Neural cell (in vitro differentiated cells): ENCODE data around the gene PCED1B.

ENCODE experiments used
- EP300 ChIP-seq: fragments of 450-650 bp; conservative IDR thresholded peaks from 2 replicates; pipeline ENCODE4 v1.6.1; 2014; ENCODE audit warnings: antibody characterized with exemption, mild to moderate bottlenecking, moderate library complexity; ENCODE audit not compliant: poor library complexity, severe bottlenecking
- EZH2 ChIP-seq: fragments of 200-600, 300-800 bp; shearing (Covaris generic), sonication (generic); IDR thresholded peaks from 2 replicates; pipeline ENCODE4 v1.6.1; 2014; ENCODE audit warnings: antibody characterized with exemption, low read length, borderline replicate concordance, mild to moderate bottlenecking; ENCODE audit not compliant: insufficient read depth, poor library complexity, severe bottlenecking
- MXI1 ChIP-seq: fragments of 450-650 bp; conservative IDR thresholded peaks from 2 replicates; pipeline ENCODE4 v1.6.1; 2014; ENCODE audit warnings: antibody characterized with exemption, mild to moderate bottlenecking; ENCODE audit not compliant: poor library complexity, severe bottlenecking
- POLR2AphosphoS5 ChIP-seq: IDR thresholded peaks from 2 replicates; pipeline ENCODE4 v1.6.1; 2012
- RAD21 ChIP-seq: fragments of 450-650 bp; conservative IDR thresholded peaks from 2 replicates; pipeline ENCODE4 v1.6.1; 2014; ENCODE audit warnings: antibody characterized with exemption, mild to moderate bottlenecking, moderate library complexity
- TAF1 ChIP-seq: IDR thresholded peaks from 2 replicates; pipeline ENCODE4 v1.6.1; 2012; ENCODE audit warnings: low read depth
- TF ChIP-seq, protein P1 (sequence below): fragments of 450-650 bp; IDR thresholded peaks from 2 replicates; pipeline ENCODE4 v1.5.1; 2014; ENCODE audit warnings: antibody characterized with exemption, mild to moderate bottlenecking, moderate library complexity; ENCODE audit not compliant: poor library complexity, severe bottlenecking
- TF ChIP-seq, protein P2 (sequence below): IDR thresholded peaks from 2 replicates; pipeline ENCODE4 v1.6.1; 2012; ENCODE audit warnings: borderline replicate concordance

DNA sequence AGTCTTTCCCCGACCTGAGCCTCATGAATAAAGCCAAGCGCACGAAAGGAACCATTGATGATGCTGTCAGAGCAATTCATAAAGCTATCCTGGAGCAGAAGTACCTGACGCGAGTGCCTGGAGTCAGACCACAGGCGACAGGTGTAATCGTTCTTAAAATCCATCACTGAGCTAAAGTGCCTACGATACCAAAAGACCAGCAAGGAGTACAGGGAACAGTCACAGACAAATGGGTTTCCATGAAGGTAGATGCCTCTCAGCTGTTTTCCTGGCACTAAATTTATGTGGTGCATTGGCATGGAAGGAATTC lies 1.4 kb upstream of the PCED1B start:
- TF ChIP-seq, protein P1, sequence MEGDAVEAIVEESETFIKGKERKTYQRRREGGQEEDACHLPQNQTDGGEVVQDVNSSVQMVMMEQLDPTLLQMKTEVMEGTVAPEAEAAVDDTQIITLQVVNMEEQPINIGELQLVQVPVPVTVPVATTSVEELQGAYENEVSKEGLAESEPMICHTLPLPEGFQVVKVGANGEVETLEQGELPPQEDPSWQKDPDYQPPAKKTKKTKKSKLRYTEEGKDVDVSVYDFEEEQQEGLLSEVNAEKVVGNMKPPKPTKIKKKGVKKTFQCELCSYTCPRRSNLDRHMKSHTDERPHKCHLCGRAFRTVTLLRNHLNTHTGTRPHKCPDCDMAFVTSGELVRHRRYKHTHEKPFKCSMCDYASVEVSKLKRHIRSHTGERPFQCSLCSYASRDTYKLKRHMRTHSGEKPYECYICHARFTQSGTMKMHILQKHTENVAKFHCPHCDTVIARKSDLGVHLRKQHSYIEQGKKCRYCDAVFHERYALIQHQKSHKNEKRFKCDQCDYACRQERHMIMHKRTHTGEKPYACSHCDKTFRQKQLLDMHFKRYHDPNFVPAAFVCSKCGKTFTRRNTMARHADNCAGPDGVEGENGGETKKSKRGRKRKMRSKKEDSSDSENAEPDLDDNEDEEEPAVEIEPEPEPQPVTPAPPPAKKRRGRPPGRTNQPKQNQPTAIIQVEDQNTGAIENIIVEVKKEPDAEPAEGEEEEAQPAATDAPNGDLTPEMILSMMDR: no peak
- TF ChIP-seq, protein P2, sequence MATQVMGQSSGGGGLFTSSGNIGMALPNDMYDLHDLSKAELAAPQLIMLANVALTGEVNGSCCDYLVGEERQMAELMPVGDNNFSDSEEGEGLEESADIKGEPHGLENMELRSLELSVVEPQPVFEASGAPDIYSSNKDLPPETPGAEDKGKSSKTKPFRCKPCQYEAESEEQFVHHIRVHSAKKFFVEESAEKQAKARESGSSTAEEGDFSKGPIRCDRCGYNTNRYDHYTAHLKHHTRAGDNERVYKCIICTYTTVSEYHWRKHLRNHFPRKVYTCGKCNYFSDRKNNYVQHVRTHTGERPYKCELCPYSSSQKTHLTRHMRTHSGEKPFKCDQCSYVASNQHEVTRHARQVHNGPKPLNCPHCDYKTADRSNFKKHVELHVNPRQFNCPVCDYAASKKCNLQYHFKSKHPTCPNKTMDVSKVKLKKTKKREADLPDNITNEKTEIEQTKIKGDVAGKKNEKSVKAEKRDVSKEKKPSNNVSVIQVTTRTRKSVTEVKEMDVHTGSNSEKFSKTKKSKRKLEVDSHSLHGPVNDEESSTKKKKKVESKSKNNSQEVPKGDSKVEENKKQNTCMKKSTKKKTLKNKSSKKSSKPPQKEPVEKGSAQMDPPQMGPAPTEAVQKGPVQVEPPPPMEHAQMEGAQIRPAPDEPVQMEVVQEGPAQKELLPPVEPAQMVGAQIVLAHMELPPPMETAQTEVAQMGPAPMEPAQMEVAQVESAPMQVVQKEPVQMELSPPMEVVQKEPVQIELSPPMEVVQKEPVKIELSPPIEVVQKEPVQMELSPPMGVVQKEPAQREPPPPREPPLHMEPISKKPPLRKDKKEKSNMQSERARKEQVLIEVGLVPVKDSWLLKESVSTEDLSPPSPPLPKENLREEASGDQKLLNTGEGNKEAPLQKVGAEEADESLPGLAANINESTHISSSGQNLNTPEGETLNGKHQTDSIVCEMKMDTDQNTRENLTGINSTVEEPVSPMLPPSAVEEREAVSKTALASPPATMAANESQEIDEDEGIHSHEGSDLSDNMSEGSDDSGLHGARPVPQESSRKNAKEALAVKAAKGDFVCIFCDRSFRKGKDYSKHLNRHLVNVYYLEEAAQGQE: no peak
- no peak for TF ChIP-seq EZH2
- TF ChIP-seq EP300: no peak
- no peak for TF ChIP-seq RAD21
- no peak for TF ChIP-seq POLR2AphosphoS5
- TF ChIP-seq TAF1: no peak
- no peak for TF ChIP-seq MXI1
